ENCODE results near the gene KIF2A.

Gene KIF2A

GRCh38 chr5:62327138-62328053, 21.4 kb downstream of the KIF2A start:
- Histone ChIP-seq H3K4me1 (ENCODE audit: control insufficient read depth in 1 of 2, insufficient read depth in 1 of 2, low read depth in 1 of 2, low read length in 1 of 2) (no peaks in the 10 kb centered on the region), H3K27ac (no peak overlapping the region), H3K9me3 (no peaks in the 10 kb centered on the region), H3K4me3 (ENCODE audit: low read depth in 1 of 2, low read length in 1 of 2) (no peak overlapping the region), H3K36me3 (no peaks in the 10 kb centered on the region), H3K27me3 (no peaks in the 10 kb centered on the region)
- TF ChIP-seq CTCF (IDR thresholded peaks at IDR 0.05) = no peak

GRCh38 chr5:62328772-62329491, 22.9 kb downstream of the KIF2A start:
- H3K4me3 ChIP-seq (ENCODE audit: low read depth in 1 of 2, low read length in 1 of 2) = no peak overlapping the region
- H3K4me1 ChIP-seq (ENCODE audit: control insufficient read depth in 1 of 2, insufficient read depth in 1 of 2, low read depth in 1 of 2, low read length in 1 of 2) = peaks cover 9 to 11% of the 10 kb centered on the region in 2 experiments
- no peaks in the 10 kb centered on the region for H3K9me3 ChIP-seq
- no peaks in the 10 kb centered on the region for H3K36me3 ChIP-seq
- no peaks in the 10 kb centered on the region for H3K27me3 ChIP-seq
- no peak for TF ChIP-seq CTCF (IDR thresholded peaks at IDR 0.05)
- no peak overlapping the region for H3K27ac ChIP-seq

GRCh38 chr5:62330302-62330701, 24.3 kb downstream of the KIF2A start:
- Histone ChIP-seq H3K4me3 (ENCODE audit: low read depth in 1 of 2, low read length in 1 of 2) (no peak overlapping the region), H3K9me3 (no peaks in the 10 kb centered on the region), H3K27ac (no peak overlapping the region), H3K36me3 (peaks cover 9% of the 10 kb centered on the region), H3K27me3 (no peaks in the 10 kb centered on the region), H3K4me1 (ENCODE audit: control insufficient read depth in 1 of 2, insufficient read depth in 1 of 2, low read depth in 1 of 2, low read length in 1 of 2) (peaks cover 15 to 17% of the 10 kb centered on the region in 2 experiments)
- TF ChIP-seq CTCF (IDR thresholded peaks at IDR 0.05) = no peak

- Histone ChIP-seq H3K36me3 (peaks cover 9% of the 10 kb centered on the region), H3K4me3 (ENCODE audit: low read depth in 1 of 2, low read length in 1 of 2) (no peak overlapping the region), H3K27me3 (no peaks in the 10 kb centered on the region), H3K9me3 (no peaks in the 10 kb centered on the region), H3K4me1 (ENCODE audit: control insufficient read depth in 1 of 2, insufficient read depth in 1 of 2, low read depth in 1 of 2, low read length in 1 of 2) (peaks cover 15 to 17% of the 10 kb centered on the region in 2 experiments), H3K27ac (no peak overlapping the region)
- no peak for TF ChIP-seq CTCF (IDR thresholded peaks at IDR 0.05)
These were observed 25.9 kb downstream of the KIF2A start for GRCh38 chr5:62331921-62332320.

- H3K4me1 ChIP-seq (ENCODE audit: control insufficient read depth in 1 of 2, insufficient read depth in 1 of 2, low read depth in 1 of 2, low read length in 1 of 2) = peaks cover 15 to 17% of the 10 kb centered on the region in 2 experiments
- no peak for TF ChIP-seq CTCF (IDR thresholded peaks at IDR 0.05)
- H3K9me3 ChIP-seq = no peaks in the 10 kb centered on the region
- no peaks in the 10 kb centered on the region for H3K27me3 ChIP-seq
- H3K36me3 ChIP-seq = peaks cover 9% of the 10 kb centered on the region
- H3K4me3 ChIP-seq (ENCODE audit: low read depth in 1 of 2, low read length in 1 of 2) = no peak overlapping the region
- no peak overlapping the region for H3K27ac ChIP-seq
These were observed 27.3 kb downstream of the KIF2A start for GRCh38 chr5:62333250-62333794.
